ENCODE data around the gene MS4A1. TPM values are rescaled to one million over a fixed set of nuclear protein-coding genes. Genes with fewer than 3 reads are reported as not detected.

MS4A1 gene
- total RNA-seq, 1 experiment from 2014 or later, result 0.25 TPM

GRCh38 chr11:60511393-60511792, 55.7 kb downstream of the MS4A1 start:
- no peaks in the 10 kb centered on the region for H4K20me1 ChIP-seq (ENCODE audit: insufficient read depth)
- intact Hi-C loops (cut with micrococcal nuclease), result no loop called here
- TF ChIP-seq ELF1 (IDR thresholded peaks at IDR 0.05; ENCODE audit: borderline replicate concordance, low read depth) (no peak), EZH2phosphoT487 (IDR thresholded peaks at IDR 0.05; ENCODE audit: borderline replicate concordance) (no peak), JUND (IDR thresholded peaks at IDR 0.05) (no peak), POLR2AphosphoS5 (IDR thresholded peaks at IDR 0.05; ENCODE audit: low read depth, low read length) (no peak), SIN3A (IDR thresholded peaks at IDR 0.05; ENCODE audit: low read depth) (no peak), POLR2A (IDR thresholded peaks at IDR 0.05; ENCODE audit: borderline replicate concordance, extremely low read depth, insufficient read depth, insufficient read length) (no peak), YY1 (IDR thresholded peaks at IDR 0.05; ENCODE audit: extremely low read depth, insufficient replicate concordance, low read depth, low read length) (no peak), CEBPB (IDR thresholded peaks at IDR 0.05; ENCODE audit: low read depth) (no peak), ZFX (IDR thresholded peaks at IDR 0.05) (no peak), CBX3 (IDR thresholded peaks at IDR 0.05; ENCODE audit: low read depth) (no peak), RAD21 (IDR thresholded peaks at IDR 0.05; ENCODE audit: low read depth) (no peak)
- TF ChIP-seq, protein P1, sequence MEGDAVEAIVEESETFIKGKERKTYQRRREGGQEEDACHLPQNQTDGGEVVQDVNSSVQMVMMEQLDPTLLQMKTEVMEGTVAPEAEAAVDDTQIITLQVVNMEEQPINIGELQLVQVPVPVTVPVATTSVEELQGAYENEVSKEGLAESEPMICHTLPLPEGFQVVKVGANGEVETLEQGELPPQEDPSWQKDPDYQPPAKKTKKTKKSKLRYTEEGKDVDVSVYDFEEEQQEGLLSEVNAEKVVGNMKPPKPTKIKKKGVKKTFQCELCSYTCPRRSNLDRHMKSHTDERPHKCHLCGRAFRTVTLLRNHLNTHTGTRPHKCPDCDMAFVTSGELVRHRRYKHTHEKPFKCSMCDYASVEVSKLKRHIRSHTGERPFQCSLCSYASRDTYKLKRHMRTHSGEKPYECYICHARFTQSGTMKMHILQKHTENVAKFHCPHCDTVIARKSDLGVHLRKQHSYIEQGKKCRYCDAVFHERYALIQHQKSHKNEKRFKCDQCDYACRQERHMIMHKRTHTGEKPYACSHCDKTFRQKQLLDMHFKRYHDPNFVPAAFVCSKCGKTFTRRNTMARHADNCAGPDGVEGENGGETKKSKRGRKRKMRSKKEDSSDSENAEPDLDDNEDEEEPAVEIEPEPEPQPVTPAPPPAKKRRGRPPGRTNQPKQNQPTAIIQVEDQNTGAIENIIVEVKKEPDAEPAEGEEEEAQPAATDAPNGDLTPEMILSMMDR (IDR thresholded peaks at IDR 0.05 in 2 of 3, conservative IDR thresholded peaks at IDR 0.05 in 1 of 3; ENCODE audit: borderline replicate concordance in 1 of 3, insufficient read depth in 1 of 3, low read depth in 2 of 3, low read length in 2 of 3), result no peak
- H2AFZ ChIP-seq (ENCODE audit: low read depth, low read length, poor library complexity, severe bottlenecking), result no peak overlapping the region
- no peaks in the 10 kb centered on the region for H3K4me1 ChIP-seq (ENCODE audit: control insufficient read depth in 1 of 2, insufficient read depth in 2 of 2, low read length in 2 of 2)
- DNase-seq (ENCODE audit: low read depth, low spot score), result no peak
- no peak overlapping the region for H3K4me3 ChIP-seq (replicated peaks in 1 of 2; ENCODE audit: low read depth in 1 of 2, low read length in 2 of 2)
- RAD21 ChIA-PET (ENCODE audit: low non-redundant PET in 1 of 2, low total read pairs in 2 of 2, uncharacterized antibody in 2 of 2, unreplicated experiment in 2 of 2), result no interaction called here
- no peak overlapping the region for H3K9ac ChIP-seq (ENCODE audit: low read length)
- no peak overlapping the region for H3K4me2 ChIP-seq (ENCODE audit: low read length)
- no peak for ATAC-seq
- no peak overlapping the region for H3K27ac ChIP-seq (ENCODE audit: low read depth, low read length)
- no peaks in the 10 kb centered on the region for H3K79me2 ChIP-seq (ENCODE audit: insufficient read depth, low read length)
- CTCF ChIA-PET, result no interaction called here
- H3K27me3 ChIP-seq (ENCODE audit: insufficient read depth, low read length), result no peaks in the 10 kb centered on the region
- POLR2A ChIA-PET, result no interaction called here
- H3K9me3 ChIP-seq (ENCODE audit: control insufficient read depth in 1 of 2, insufficient read depth in 1 of 2, low read depth in 1 of 2, low read length in 2 of 2), result no peaks in the 10 kb centered on the region
- H3K9me2 ChIP-seq (ENCODE audit: insufficient read depth), result no peaks in the 10 kb centered on the region
- no peaks in the 10 kb centered on the region for H3K36me3 ChIP-seq (ENCODE audit: control insufficient read depth in 1 of 2, insufficient read depth in 2 of 2, low read length in 2 of 2)
- no TSS peak for BruUV-seq (replicated peaks)

Measured in HCT116 (cell line).